Measurements from ENCODE around the gene COX15. TPM values are rescaled to one million over a fixed set of nuclear protein-coding genes. Genes with fewer than 3 reads are reported as not detected.

Gene COX15
- total RNA-seq, 1 donor from 2014 or later: 44.5 TPM

DNA sequence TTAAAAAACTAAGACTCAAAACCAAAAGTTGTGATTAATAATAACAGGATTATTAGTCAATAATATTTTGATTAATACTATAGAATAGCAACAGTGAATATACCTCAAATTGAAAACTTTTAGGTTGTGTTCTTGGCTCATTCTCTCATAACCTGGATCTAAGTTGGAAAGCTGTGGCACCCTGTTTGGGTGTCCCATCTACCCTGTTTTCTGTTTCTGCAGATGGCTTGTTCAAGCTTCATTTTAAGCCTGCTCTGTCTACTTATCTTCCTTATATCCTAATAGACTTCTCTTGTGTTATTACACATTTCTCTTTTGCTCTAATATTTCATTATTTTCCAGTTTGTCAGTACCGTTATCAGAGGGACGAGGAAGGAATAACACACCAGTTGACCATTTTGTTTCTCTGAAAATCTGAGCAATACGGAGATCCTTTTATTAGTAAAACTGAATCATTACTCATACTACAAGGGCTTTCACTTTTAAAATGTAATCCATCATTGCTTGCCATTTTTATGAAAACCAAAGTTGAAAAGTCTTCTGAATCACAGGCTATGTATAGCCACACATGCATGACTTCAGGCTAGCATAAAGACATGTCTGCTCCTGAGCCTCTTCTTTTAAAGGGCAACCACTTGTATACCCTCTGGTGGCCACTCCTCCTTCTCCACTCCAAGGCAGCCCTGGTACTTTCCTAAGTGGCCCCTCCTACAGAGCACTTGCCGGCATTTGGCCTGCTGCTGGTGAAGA, 22.3 kb downstream of the COX15 start:
- ChIA-PET POLR2A (interaction anchor here (0.6 kb wide), 1 partner anchor 173 kb away, joined by 5 read pairs; no protein-coding TSS in a partner anchor), CTCF (interaction anchor here (0.8 to 3.7 kb wide), 6 partner anchors 42 to 317 kb away, joined by 3 to 32 read pairs (median 4); no protein-coding TSS in a partner anchor)
- Mint-ChIP-seq H3K27ac (no peak overlapping the region), H3K9me3 (no peaks in the 10 kb centered on the region), H3K4me3 (no peak overlapping the region), H3K4me1 (no peaks in the 10 kb centered on the region), H3K36me3 (ENCODE audit: low read depth) (peaks cover 66% of the 10 kb centered on the region), H3K27me3 (no peaks in the 10 kb centered on the region)
- DNase-seq (no peak), ATAC-seq (ENCODE audit: low read depth) (no peak)
- intact Hi-C loops (cut with micrococcal nuclease): loop anchor here (10.0 kb wide), 1 partner anchor 95 kb away; no protein-coding TSS in a partner anchor
- TF ChIP-seq CTCF (IDR thresholded peaks at IDR 0.05): no peak

- ATAC-seq (ENCODE audit: low read depth) (no peak), DNase-seq (no peak)
- Mint-ChIP-seq H3K4me3 (no peak overlapping the region), H3K4me1 (no peaks in the 10 kb centered on the region), H3K36me3 (ENCODE audit: low read depth) (peaks cover 66% of the 10 kb centered on the region), H3K27ac (no peak overlapping the region), H3K9me3 (no peaks in the 10 kb centered on the region), H3K27me3 (no peaks in the 10 kb centered on the region)
- intact Hi-C loops (cut with micrococcal nuclease): no loop called here
- TF ChIP-seq CTCF (IDR thresholded peaks at IDR 0.05): no peak
- CTCF ChIA-PET: no interaction called here
- POLR2A ChIA-PET: no interaction called here
Observed at GRCh38 chr10:99708428-99709012, 23.4 kb downstream of the COX15 start.

- intact Hi-C loops (cut with micrococcal nuclease): no loop called here
- ATAC-seq (ENCODE audit: low read depth): no peak
Observed at GRCh38 chr10:99700649-99701048, 31.3 kb downstream of the COX15 start.

DNA sequence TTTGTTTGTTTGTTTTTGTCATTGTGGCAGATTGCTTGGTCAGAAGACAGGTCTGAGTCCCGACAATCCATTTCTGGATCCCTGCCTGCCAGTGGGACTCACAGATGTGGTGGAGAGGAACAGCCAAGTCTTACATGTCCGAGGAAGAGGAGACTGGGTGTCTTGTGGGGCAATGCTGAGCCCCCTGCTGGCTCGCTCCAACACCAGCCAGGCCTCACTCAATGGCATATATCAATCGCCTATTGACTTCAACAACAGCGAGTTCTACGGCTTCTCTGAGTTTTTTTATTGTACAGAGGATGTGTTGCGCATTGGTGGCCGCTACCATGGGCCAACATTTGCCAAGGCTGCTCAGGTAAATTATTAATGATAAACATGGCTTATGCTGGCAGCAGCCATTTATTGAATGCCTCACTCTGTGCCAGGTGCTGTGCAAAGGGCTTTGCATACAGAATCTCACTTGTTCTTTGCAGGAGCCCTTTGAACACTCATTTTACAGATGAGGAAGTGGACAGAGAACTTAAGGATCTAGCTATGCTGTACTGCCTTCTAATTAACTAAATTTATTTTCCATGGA, 33.3 kb downstream of the COX15 start:
- H3K9me3 Mint-ChIP-seq: no peaks in the 10 kb centered on the region
- no peaks in the 10 kb centered on the region for H3K4me1 Mint-ChIP-seq
- DNase-seq (no peak), ATAC-seq (ENCODE audit: low read depth) (no peak)
- TF ChIP-seq CTCF (IDR thresholded peaks at IDR 0.05): no peak
- H3K27ac Mint-ChIP-seq: no peak overlapping the region
- ChIA-PET POLR2A (no interaction called here), CTCF (interaction anchor here (1.7 kb wide), 1 partner anchor 263 kb away, joined by 4 read pairs; no protein-coding TSS in a partner anchor)
- H3K27me3 Mint-ChIP-seq: no peaks in the 10 kb centered on the region
- no peak overlapping the region for H3K4me3 Mint-ChIP-seq
- peaks cover 61% of the 10 kb centered on the region for H3K36me3 Mint-ChIP-seq (ENCODE audit: low read depth)
- intact Hi-C loops (cut with micrococcal nuclease): loop anchor here (1.0 kb wide), 1 partner anchor 262 kb away; no protein-coding TSS in a partner anchor

More at GRCh38 chr10:99700649-99701048, 31.3 kb downstream of the COX15 start:
- DNase-seq: no peak
- Mint-ChIP-seq H3K4me1 (no peaks in the 10 kb centered on the region), H3K27me3 (no peaks in the 10 kb centered on the region), H3K4me3 (no peak overlapping the region), H3K27ac (no peak overlapping the region), H3K9me3 (no peaks in the 10 kb centered on the region), H3K36me3 (ENCODE audit: low read depth) (peaks cover 75% of the 10 kb centered on the region)
- POLR2A ChIA-PET: no interaction called here
- CTCF ChIA-PET: no interaction called here
- no peak for TF ChIP-seq CTCF (IDR thresholded peaks at IDR 0.05)

DNA sequence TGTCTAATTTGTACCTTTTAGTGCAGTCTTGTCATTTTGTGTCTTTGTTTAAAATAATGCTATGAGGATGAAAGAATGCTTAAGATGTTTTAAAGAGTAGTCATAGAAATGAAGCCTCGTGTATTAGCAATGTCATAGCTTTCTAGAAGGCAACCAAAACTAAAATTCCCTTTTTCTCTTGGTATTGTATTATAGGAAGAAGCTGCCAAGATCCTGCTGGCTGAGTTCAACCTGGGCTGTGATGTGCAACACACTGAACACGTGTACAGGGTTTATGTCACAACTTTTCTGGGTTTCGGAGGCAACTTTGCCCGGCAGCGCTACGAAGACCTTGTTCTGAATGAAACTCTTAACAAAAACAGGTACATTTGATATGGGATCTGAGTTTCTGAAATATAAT, 36.2 kb downstream of the COX15 start:
- ChIA-PET CTCF (no interaction called here), POLR2A (no interaction called here)
- DNase-seq (no peak), ATAC-seq (ENCODE audit: low read depth) (no peak)
- intact Hi-C loops (cut with micrococcal nuclease): no loop called here
- Mint-ChIP-seq H3K36me3 (ENCODE audit: low read depth) (peaks cover 63% of the 10 kb centered on the region), H3K27me3 (no peaks in the 10 kb centered on the region), H3K4me3 (no peak overlapping the region), H3K27ac (no peak overlapping the region), H3K4me1 (no peaks in the 10 kb centered on the region), H3K9me3 (no peaks in the 10 kb centered on the region)
- no peak for TF ChIP-seq CTCF (IDR thresholded peaks at IDR 0.05)
